GM12864 (cell line): ENCODE results near the gene ERICH6.

Experiments used
- DNase-seq: peaks from one replicate; pipeline ENCODE4 v3.0.0-alpha.2; 2011; ENCODE audit warnings: low read depth
- H3K4me3 ChIP-seq: 2 replicates; pipeline ENCODE4 v1.5.1; 2011; ENCODE audit warnings: mild to moderate bottlenecking, low read depth, low read length, control low read depth
- CTCF ChIP-seq: IDR thresholded peaks from 2 replicates; pipeline ENCODE4 v1.5.1; 2011; ENCODE audit warnings: low read depth, mild to moderate bottlenecking, moderate library complexity, low read length, control low read depth, inconsistent platforms; ENCODE audit errors: missing control alignments

The ERICH6 gene

GRCh38 chr3:150662410-150663200, 41.1 kb downstream of the ERICH6 start:
- no peak for TF ChIP-seq CTCF
- no peak overlapping the region for H3K4me3 ChIP-seq
- no peak for DNase-seq

GRCh38 chr3:150656316-150656715, 47.4 kb downstream of the ERICH6 start:
- DNase-seq, result no peak
- no peak overlapping the region for H3K4me3 ChIP-seq
- TF ChIP-seq CTCF, result no peak

GRCh38 chr3:150653110-150653561, 50.6 kb downstream of the ERICH6 start:
- peak; percentile 42 for DNase-seq
- no peak overlapping the region for H3K4me3 ChIP-seq
- TF ChIP-seq CTCF, result no peak

GRCh38 chr3:150640256-150640655, 63.5 kb downstream of the ERICH6 start:
- no peak for TF ChIP-seq CTCF
- H3K4me3 ChIP-seq, result no peak overlapping the region
- DNase-seq, result no peak

GRCh38 chr3:150639262-150639661, 64.5 kb downstream of the ERICH6 start:
- no peak overlapping the region for H3K4me3 ChIP-seq
- TF ChIP-seq CTCF, result no peak
- no peak for DNase-seq

- no peak for TF ChIP-seq CTCF
- no peak for DNase-seq
- H3K4me3 ChIP-seq, result no peak overlapping the region
Observed at GRCh38 chr3:150636258-150636657, 67.5 kb downstream of the ERICH6 start.

GRCh38 chr3:150635526-150635925, 68.2 kb downstream of the ERICH6 start:
- TF ChIP-seq CTCF, result no peak
- H3K4me3 ChIP-seq, result no peak overlapping the region
- DNase-seq, result peak; percentile 30
